ENCODE data around the gene SLC2A5.
"Not testable (repeated sequence)": the region's sequence is repeated elsewhere in the genome, so short reads cannot be mapped to it uniquely, and the experiment has no call there.

SLC2A5 gene

GRCh38 chr1:9037476-9038337, 31.7 kb downstream of the SLC2A5 start:
- DNase-seq (ENCODE audit: extremely low read depth in 1 of 2, low read depth in 1 of 2): no peak

DNA sequence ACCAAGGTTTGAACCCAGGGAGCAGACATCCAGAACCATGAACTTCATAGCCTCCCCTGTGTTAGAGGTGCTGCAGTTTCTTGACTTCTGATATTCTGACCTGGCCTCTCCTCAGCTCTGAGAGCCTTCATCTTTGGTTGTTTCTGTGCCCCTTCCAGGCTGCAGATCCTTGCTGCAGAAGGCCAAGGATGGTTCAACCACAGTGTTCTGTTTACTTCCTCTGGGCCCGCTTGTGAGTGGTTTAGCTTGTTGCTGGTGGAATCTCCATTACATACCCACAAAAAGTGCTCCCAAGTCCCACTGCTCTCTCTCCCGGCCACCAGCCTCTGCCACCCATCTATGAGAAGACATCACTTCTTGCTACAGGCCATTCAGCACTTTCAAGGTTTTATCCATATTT, 34.2 kb downstream of the SLC2A5 start:
- no peak for DNase-seq (ENCODE audit: extremely low read depth in 1 of 2, low read depth in 1 of 2)

- DNase-seq (ENCODE audit: extremely low read depth in 1 of 2, low read depth in 1 of 2): no peak
Observed at GRCh38 chr1:9033363-9033762, 36.1 kb downstream of the SLC2A5 start.

- no peak for DNase-seq (ENCODE audit: extremely low read depth in 1 of 2, low read depth in 1 of 2)
Observed at GRCh38 chr1:9031484-9032259, 37.8 kb downstream of the SLC2A5 start.

DNA sequence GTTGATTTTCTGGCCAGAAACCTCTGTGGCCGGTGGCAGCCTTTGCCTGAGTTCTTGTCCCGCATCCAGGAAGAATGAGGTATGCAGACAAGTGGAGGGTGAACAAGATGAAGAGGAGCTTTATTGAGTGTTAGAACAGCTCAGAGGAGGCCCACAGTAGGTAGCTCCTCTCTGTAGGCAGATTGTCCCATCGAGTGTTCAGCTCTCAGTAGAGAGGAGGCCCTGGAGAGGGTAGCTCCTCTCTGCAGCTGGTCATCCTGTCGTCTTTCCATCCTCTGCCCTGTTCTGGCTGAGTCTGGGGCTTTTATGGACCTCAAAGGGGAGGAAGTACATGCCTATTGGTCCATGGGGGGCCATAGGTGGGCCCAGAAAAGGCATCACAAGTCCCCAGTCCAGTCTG, 38.4 kb downstream of the SLC2A5 start:
- DNase-seq (ENCODE audit: extremely low read depth in 1 of 2, low read depth in 1 of 2): not testable (repeated sequence)

- DNase-seq (ENCODE audit: extremely low read depth in 1 of 2, low read depth in 1 of 2): no peak
Observed at GRCh38 chr1:9028921-9029705, 40.3 kb downstream of the SLC2A5 start.

DNA sequence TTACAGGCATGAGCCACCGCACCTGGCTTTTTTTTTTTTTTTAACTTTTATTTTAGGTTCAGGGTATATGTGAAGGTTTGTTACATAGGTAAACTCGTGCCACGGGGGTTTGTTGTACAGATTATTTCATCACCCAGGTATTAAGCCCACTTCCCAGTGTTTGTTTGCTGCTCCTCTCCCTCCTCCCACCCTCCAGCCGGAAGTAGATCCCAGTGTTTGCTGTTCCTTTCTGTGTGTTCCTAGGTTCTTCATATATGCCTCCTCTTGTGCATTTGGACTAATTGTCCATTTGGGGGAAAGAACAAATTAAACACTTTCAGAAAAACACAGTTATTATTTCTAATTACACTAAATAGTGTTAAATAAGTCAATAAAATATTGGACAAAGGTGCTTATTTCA, 42.1 kb downstream of the SLC2A5 start:
- no peak for DNase-seq (ENCODE audit: extremely low read depth in 1 of 2, low read depth in 1 of 2)

DNA sequence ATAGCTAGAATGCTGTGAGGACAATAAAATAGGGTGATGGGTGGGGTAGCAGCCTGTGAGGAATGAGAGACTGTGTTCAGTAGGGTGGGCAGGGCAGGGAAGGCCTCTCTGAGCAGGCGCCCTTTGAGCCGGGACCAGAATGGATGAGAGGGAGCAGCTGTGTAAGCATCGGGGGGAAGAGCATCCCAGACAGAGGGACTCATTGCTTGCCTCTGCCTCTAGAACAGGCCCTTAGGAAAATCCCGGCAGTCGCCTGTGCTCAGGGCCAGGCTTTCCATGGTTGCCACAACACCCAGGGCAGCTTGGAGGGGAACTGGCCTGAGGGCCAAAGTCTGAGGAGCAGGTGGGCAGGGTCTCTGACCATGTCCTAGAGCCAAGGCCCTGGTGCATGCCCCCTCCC, 44.0 kb downstream of the SLC2A5 start:
- DNase-seq (ENCODE audit: extremely low read depth in 1 of 2, low read depth in 1 of 2): no peak

- DNase-seq (ENCODE audit: extremely low read depth in 1 of 2, low read depth in 1 of 2): no peak
Observed at GRCh38 chr1:9024837-9025236, 44.6 kb downstream of the SLC2A5 start.

DNA sequence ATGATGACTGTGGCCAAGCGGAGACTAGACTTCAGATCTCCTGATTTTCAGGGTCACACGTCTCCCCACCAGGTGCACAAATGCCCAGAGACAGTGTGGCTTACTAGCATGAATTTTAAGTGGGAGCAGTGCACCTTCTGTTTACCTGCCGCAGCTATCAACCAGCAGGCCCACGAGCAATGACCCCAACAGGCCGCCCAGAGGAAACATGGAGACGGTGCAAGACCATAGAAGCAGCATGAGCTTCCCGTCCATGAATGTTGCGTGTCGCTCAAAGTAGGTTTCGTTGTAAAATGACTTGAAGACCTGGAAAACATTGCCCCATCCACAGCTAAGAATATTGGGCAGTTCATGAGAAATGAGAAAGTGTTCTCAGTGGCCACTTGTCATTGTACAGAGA, 46.7 kb downstream of the SLC2A5 start:
- DNase-seq (ENCODE audit: extremely low read depth in 1 of 2, low read depth in 1 of 2): no peak

DNA sequence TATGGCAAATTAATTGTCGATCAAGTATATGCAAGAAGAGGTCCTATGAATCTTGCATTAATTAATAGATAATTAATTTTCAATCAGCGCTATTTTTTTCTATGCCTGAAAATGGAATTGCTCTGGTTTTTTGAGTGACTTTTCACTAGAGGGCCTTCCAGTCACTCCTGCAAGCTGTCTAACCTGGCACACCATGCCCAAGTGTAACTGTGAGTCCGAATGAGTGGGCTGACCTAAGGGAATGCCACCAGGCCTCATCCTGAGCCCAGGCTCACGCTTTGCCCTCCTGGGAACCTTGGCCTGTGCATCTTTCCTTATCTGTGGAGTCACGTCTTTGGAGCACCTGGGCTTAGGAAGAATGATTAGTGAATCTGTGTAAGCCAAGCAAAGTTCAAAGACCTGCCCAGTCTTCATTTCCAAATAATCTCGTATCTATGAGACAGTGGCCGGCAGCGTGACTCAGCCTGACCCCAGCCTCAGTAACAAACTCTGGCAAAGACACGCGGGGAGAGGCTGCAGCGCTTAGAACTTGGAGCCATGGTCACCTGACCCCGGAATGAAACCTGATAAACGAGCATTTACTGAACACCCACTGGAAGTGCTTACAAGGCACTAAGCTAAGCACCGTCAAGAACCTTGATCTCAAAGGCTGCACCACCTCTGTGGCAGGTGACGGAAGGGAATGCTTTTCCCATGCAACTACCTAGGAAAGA, 47.3 kb downstream of the SLC2A5 start:
- DNase-seq (ENCODE audit: extremely low read depth in 1 of 2, low read depth in 1 of 2): not testable (repeated sequence)

GRCh38 chr1:9020305-9020704, 49.1 kb downstream of the SLC2A5 start:
- no peak for DNase-seq (ENCODE audit: extremely low read depth in 1 of 2, low read depth in 1 of 2)

DNA sequence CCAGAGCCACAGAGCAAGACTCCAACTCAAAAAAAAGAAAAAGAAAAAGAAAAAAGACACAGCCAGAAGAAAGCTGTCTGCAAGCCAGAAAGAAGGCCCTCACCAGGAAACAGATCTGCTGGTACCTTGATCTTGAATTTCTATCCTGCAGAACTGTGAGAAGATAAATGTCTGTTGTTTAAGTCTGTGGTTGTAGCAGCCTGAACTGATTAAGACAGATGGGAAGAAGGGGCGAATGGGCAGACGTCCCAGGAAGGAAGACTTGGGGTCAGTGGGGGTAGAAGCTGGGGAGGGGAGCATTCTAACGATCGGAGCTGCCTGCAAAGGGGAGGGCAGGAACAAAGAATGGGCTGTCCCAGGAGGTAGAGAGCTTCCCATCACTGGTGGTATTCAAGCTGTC, 49.5 kb downstream of the SLC2A5 start:
- DNase-seq (ENCODE audit: extremely low read depth in 1 of 2, low read depth in 1 of 2): no peak

DNA sequence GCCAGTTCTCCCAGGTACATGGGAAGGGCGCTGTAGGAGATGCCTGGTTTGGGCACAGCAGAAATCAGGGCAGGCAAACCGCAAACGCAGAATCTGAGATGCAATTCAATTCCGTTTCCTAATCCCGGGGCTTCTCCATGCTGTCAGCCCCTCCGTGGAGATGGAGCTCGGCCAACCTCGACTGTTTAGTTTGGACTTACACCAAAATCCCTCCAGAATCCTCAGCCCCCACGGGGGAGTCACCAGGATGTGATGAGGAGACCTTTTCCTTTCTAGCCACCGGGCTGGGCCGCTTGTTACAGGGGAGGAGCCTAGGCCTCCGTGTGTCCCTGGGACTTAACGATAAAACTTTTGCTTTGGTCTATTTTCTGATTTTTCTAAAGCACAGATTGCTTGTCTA, 51.1 kb downstream of the SLC2A5 start:
- DNase-seq (ENCODE audit: extremely low read depth in 1 of 2, low read depth in 1 of 2): no peak

DNA sequence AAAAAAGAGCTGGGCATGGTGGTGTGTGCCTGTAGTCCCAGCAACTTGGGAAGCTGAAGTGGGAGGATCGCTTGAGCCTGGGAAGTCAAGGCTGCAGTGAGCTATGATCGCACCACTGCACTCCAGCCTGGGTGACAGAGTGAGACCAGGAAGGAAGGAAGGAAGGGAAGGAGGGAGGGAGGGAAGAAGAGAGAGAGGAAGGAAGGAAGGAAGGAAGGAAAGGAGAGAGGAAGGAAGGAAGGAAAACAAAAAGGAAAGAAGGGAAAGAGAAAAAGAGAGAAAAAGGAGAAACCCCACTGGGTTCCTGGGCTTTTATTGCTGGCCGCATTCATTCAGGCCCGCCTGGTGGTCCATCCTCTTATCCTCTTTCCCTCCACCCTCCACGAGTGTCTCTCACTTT, 53.0 kb downstream of the SLC2A5 start:
- DNase-seq (ENCODE audit: extremely low read depth in 1 of 2, low read depth in 1 of 2): no peak

- no peak for DNase-seq (ENCODE audit: extremely low read depth in 1 of 2, low read depth in 1 of 2)
Observed at GRCh38 chr1:9014475-9015375, 54.7 kb downstream of the SLC2A5 start.

DNA sequence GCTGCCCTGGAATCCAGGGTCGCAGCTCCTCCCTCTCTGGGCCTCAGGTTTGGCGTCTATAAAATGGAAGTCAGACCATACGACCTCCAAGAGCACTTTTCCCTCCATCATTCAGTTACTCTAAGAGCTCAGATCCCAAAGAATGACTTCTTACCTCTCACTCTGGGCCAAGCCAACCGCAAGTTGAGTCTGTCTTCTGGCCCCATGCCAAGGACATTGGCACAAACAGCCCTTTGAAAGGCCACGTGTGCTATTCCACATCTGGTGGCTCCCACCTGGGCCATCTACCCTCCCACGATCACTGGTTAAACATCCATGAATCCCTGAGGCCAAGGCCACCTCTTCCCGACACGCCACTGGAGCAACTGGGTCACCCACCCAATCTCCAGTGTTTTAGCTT, 55.6 kb downstream of the SLC2A5 start:
- no peak for DNase-seq (ENCODE audit: extremely low read depth in 1 of 2, low read depth in 1 of 2)

GRCh38 chr1:9010781-9011323, 58.6 kb downstream of the SLC2A5 start:
- DNase-seq (ENCODE audit: extremely low read depth in 1 of 2, low read depth in 1 of 2): no peak
